ENCODE data around the gene ZNF679. TPM values are rescaled to one million over a fixed set of nuclear protein-coding genes. Genes with fewer than 3 reads are reported as not detected.

The ZNF679 gene
- total RNA-seq, 1 donor from 2014 or later = not detected

DNA sequence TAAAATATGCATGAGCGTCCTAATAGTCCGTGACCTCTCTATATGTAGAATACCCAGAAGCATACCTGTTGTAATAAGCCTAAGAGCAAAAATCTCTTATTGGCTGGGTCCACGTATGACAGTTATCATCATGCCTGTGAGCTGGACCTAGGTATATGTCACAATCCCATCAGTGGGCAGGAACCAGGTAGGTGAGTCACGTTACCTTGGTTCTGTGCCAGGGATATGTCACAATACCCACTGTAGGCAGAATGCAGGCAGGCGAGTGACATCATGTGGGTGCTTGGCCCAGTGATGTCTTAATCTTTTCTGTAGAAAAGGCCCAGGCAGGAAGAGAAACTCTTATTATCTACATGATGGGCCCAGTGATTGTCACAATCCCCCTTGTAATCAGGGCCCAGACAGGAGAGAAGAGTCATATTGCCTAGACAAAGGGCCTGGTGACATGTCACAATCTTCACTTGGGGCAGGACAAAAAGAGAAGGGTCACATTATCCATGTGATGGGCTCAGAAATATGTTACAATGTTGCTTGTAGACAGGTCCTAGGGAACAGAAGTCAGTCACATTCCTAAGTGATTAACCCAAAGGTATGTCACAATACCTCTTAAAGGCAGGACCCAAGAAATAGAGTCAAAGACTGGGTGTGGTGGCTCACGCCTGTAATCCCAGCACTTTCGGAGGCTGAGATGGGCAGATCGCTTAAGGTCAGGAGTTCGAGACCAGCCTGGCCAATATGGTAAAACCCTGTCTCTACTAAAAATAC lies 72.5 kb downstream of the ZNF679 start:
- Histone ChIP-seq H3K4me1 (no peaks in the 10 kb centered on the region), H3K4me3 (no peak overlapping the region), H3K27ac (replicated peaks) (no peak overlapping the region), H3K9me3 (replicated peaks) (no peaks in the 10 kb centered on the region), H3K27me3 (ENCODE audit: low read depth) (no peaks in the 10 kb centered on the region), H3K36me3 (no peaks in the 10 kb centered on the region)
- no peak for TF ChIP-seq CTCF (IDR thresholded peaks at IDR 0.05; ENCODE audit: borderline replicate concordance)
- intact Hi-C loops (cut with micrococcal nuclease) = no loop called here
- DNase-seq = no peak

- Histone ChIP-seq H3K36me3 (no peaks in the 10 kb centered on the region), H3K4me3 (peak overlapping the region; percentile 81), H3K27ac (replicated peaks) (peak overlapping the region; percentile 88), H3K4me1 (peaks cover 13% of the 10 kb centered on the region), H3K27me3 (ENCODE audit: low read depth) (no peaks in the 10 kb centered on the region), H3K9me3 (replicated peaks) (no peaks in the 10 kb centered on the region)
- peak; percentile 94 for DNase-seq
- intact Hi-C loops (cut with micrococcal nuclease) = no loop called here
- peak; percentile 48 for TF ChIP-seq CTCF (IDR thresholded peaks at IDR 0.05; ENCODE audit: borderline replicate concordance)
These were observed 79.2 kb downstream of the ZNF679 start for GRCh38 chr7:64307254-64308015.

DNA sequence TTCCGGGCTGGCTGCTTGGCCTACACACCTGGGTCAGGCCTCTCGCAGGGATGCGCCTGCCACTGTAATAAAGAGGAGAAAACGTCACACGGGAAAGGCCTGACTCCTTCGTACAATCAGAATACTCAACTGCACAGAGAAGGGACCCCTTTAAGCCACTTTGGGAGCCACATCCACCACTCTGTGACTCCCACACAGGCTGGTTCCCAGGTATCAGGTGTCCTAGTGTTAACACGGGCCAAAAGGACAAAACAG lies 79.7 kb downstream of the ZNF679 start:
- Histone ChIP-seq H3K27me3 (ENCODE audit: low read depth) (no peaks in the 10 kb centered on the region), H3K4me1 (peaks cover 13% of the 10 kb centered on the region), H3K4me3 (peak overlapping the region; percentile 81), H3K9me3 (replicated peaks) (no peaks in the 10 kb centered on the region), H3K27ac (replicated peaks) (peak overlapping the region; percentile 88), H3K36me3 (no peaks in the 10 kb centered on the region)
- TF ChIP-seq CTCF (IDR thresholded peaks at IDR 0.05; ENCODE audit: borderline replicate concordance) = no peak
- no peak for DNase-seq
- intact Hi-C loops (cut with micrococcal nuclease) = no loop called here

GRCh38 chr7:64310426-64310825 lies 82.2 kb downstream of the ZNF679 start:
- Histone ChIP-seq H3K4me1 (peaks cover 35% of the 10 kb centered on the region), H3K27ac (replicated peaks) (no peak overlapping the region), H3K4me3 (no peak overlapping the region), H3K36me3 (no peaks in the 10 kb centered on the region), H3K9me3 (replicated peaks) (no peaks in the 10 kb centered on the region), H3K27me3 (ENCODE audit: low read depth) (no peaks in the 10 kb centered on the region)
- DNase-seq = no peak
- no peak for TF ChIP-seq CTCF (IDR thresholded peaks at IDR 0.05; ENCODE audit: borderline replicate concordance)
- intact Hi-C loops (cut with micrococcal nuclease) = no loop called here

DNA sequence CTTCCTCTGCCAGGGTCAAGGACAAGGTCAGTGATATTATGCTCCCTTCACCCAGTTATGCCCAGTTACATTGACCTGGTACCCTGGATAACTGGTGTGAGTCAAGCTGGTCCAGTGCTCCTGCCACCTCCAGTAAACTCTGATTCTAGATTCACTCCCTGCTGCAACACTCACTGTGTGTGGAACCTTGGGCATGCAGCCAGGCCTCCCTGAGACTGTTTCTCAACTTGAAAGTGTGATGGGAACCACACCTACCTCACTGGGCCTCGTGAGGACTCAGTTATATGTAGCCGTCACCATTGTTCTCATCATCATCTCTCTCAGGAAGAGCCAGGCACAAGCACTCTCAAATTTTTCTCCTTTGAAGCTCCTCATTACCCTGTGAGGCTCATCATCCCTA lies 84.6 kb downstream of the ZNF679 start:
- H3K4me1 ChIP-seq = peaks cover 30% of the 10 kb centered on the region
- no peak for TF ChIP-seq CTCF (IDR thresholded peaks at IDR 0.05; ENCODE audit: borderline replicate concordance)
- H3K27me3 ChIP-seq (ENCODE audit: low read depth) = no peaks in the 10 kb centered on the region
- no peaks in the 10 kb centered on the region for H3K9me3 ChIP-seq (replicated peaks)
- intact Hi-C loops (cut with micrococcal nuclease) = no loop called here
- no peaks in the 10 kb centered on the region for H3K36me3 ChIP-seq
- H3K27ac ChIP-seq (replicated peaks) = no peak overlapping the region
- no peak for DNase-seq
- H3K4me3 ChIP-seq = no peak overlapping the region

All from left ventricle myocardium inferior (tissue), 1 donor.